Measurements from ENCODE around the gene SPEM1. TPM values are rescaled to one million over a fixed set of nuclear protein-coding genes. Genes with fewer than 3 reads are reported as not detected.

The SPEM1 gene
- total and polyA plus RNA-seq, 10 of the 15 experiments (the other 5 are each of a cell fraction or from before 2014, with no cell fraction given) = not detected

- no peak for TF ChIP-seq POU2F2 (IDR thresholded peaks at IDR 0.05; ENCODE audit: borderline replicate concordance, low read depth, low read length)
- no peak for TF ChIP-seq ZBED1 (IDR thresholded peaks at IDR 0.05; ENCODE audit: borderline replicate concordance)
- no peak for TF ChIP-seq CBFB (IDR thresholded peaks at IDR 0.05; ENCODE audit: low read depth)
- no peak for TF ChIP-seq JUNB (IDR thresholded peaks at IDR 0.05)
- TF ChIP-seq TCF3 (IDR thresholded peaks at IDR 0.05; ENCODE audit: borderline replicate concordance, insufficient read depth, low read depth, low read length) = no peak
- TF ChIP-seq NBN (IDR thresholded peaks at IDR 0.05) = no peak
- no peak for TF ChIP-seq RBBP5 (conservative IDR thresholded peaks at IDR 0.05)
- TF ChIP-seq SP1 (IDR thresholded peaks at IDR 0.05; ENCODE audit: low read depth, low read length) = no peak
- TF ChIP-seq ZNF687 (IDR thresholded peaks at IDR 0.05) = no peak
- no peak for TF ChIP-seq POLR2AphosphoS5 (IDR thresholded peaks at IDR 0.05; ENCODE audit: low read length)
- no peak for TF ChIP-seq ESRRA (IDR thresholded peaks at IDR 0.05; ENCODE audit: low read length)
- no peak for TF ChIP-seq RUNX3 (IDR thresholded peaks at IDR 0.05; ENCODE audit: low read length)
- TF ChIP-seq RAD21 (IDR thresholded peaks at IDR 0.05; ENCODE audit: insufficient read depth, low read depth, low read length) = no peak
- TF ChIP-seq MAX (IDR thresholded peaks at IDR 0.05; ENCODE audit: low read depth, low read length) = no peak
- no peak for TF ChIP-seq SREBF2 (IDR thresholded peaks at IDR 0.05; ENCODE audit: low read length)
- TF ChIP-seq USF2 (IDR thresholded peaks at IDR 0.05; ENCODE audit: borderline replicate concordance, low read depth, low read length) = peak; percentile 15; the same call in 1 of the 2 replicates
- TF ChIP-seq KDM1A (IDR thresholded peaks at IDR 0.05; ENCODE audit: borderline replicate concordance) = no peak
- TF ChIP-seq ZNF622 (IDR thresholded peaks at IDR 0.05) = no peak
- peak; percentile 79 for TF ChIP-seq SMAD1 (IDR thresholded peaks at IDR 0.05; ENCODE audit: low read depth, partially characterized antibody)
- no peak for TF ChIP-seq ZBTB4 (CRISPR knock-in tag; IDR thresholded peaks at IDR 0.05)
- TF ChIP-seq ZZZ3 (IDR thresholded peaks at IDR 0.05; ENCODE audit: control insufficient read depth, insufficient read length, low read depth) = no peak
- peak; percentile 48; the same call in 1 of the 2 replicates for TF ChIP-seq MXI1 (IDR thresholded peaks at IDR 0.05; ENCODE audit: low read depth, low read length)
- TF ChIP-seq HDAC2 (IDR thresholded peaks at IDR 0.05) = no peak
- no peak for TF ChIP-seq KAT2A (conservative IDR thresholded peaks at IDR 0.05; ENCODE audit: control insufficient read depth, low read depth, low read length)
These were observed 20.1 kb downstream of the SPEM1 start (continued) for GRCh38 chr17:7440113-7440833.

Data from GM12878 (cell line).